ENCODE data around the gene PTPRD.
"Not testable (repeated sequence)": the region's sequence is repeated elsewhere in the genome, so short reads cannot be mapped to it uniquely, and the experiment has no call there.

The PTPRD gene

GRCh38 chr9:10449201-10449617, 163.6 kb downstream of the PTPRD start:
- not testable (repeated sequence) for DNase-seq

- no peak for DNase-seq
Measured at GRCh38 chr9:10447036-10447435, 165.8 kb downstream of the PTPRD start.

- no peak for DNase-seq
Measured at GRCh38 chr9:10443868-10444204, 169.0 kb downstream of the PTPRD start.

GRCh38 chr9:10443181-10443867, 169.5 kb downstream of the PTPRD start:
- DNase-seq: no peak

- no peak for DNase-seq
Measured at GRCh38 chr9:10438955-10439354, 173.8 kb downstream of the PTPRD start.

GRCh38 chr9:10436756-10437155, 176.0 kb downstream of the PTPRD start:
- DNase-seq: no peak

GRCh38 chr9:10434412-10434811, 178.4 kb downstream of the PTPRD start:
- DNase-seq: no peak

GRCh38 chr9:10411272-10411671, 201.5 kb downstream of the PTPRD start:
- no peak for DNase-seq

- no peak for DNase-seq
Measured at GRCh38 chr9:10403283-10403682, 209.5 kb downstream of the PTPRD start.

GRCh38 chr9:10396615-10397014, 216.2 kb downstream of the PTPRD start:
- DNase-seq: no peak

GRCh38 chr9:10387282-10387681, 225.5 kb downstream of the PTPRD start:
- no peak for DNase-seq

- DNase-seq: no peak
Measured at GRCh38 chr9:10371824-10372223, 241.0 kb downstream of the PTPRD start.

GRCh38 chr9:10366171-10366779, 246.5 kb downstream of the PTPRD start:
- no peak for DNase-seq

- DNase-seq: no peak
Measured at GRCh38 chr9:10354591-10354990, 258.2 kb downstream of the PTPRD start.

- not testable (repeated sequence) for DNase-seq
Measured at GRCh38 chr9:10345621-10346020, 267.2 kb downstream of the PTPRD start.

GRCh38 chr9:10341057-10341456, 271.7 kb downstream of the PTPRD start:
- no peak for DNase-seq

GRCh38 chr9:10339152-10339551, 273.6 kb downstream of the PTPRD start:
- DNase-seq: no peak

GRCh38 chr9:10331157-10331556, 281.6 kb downstream of the PTPRD start:
- no peak for DNase-seq

GRCh38 chr9:10282084-10282483, 330.7 kb downstream of the PTPRD start:
- DNase-seq: no peak

GRCh38 chr9:10274988-10275387, 337.8 kb downstream of the PTPRD start:
- DNase-seq: no peak

GRCh38 chr9:10274175-10274574, 338.6 kb downstream of the PTPRD start:
- no peak for DNase-seq

- no peak for DNase-seq
Measured at GRCh38 chr9:10272830-10273229, 340.0 kb downstream of the PTPRD start.

GRCh38 chr9:10268531-10269485, 344.0 kb downstream of the PTPRD start:
- no peak for DNase-seq

GRCh38 chr9:10265153-10265631, 347.6 kb downstream of the PTPRD start:
- DNase-seq: no peak

Measured in CD4-positive, alpha-beta T cell treated with Interleukin-6 for 4 hours (primary cell).